Adrenal gland (tissue), 12 donors: ENCODE data around the gene HMSD. TPM values are rescaled to one million over a fixed set of nuclear protein-coding genes. Genes with fewer than 3 reads are reported as not detected.

Experiments
- DNase-seq, 7 donors: peaks; one replicate each; pipeline ENCODE4 v3.0.0-alpha.2; 2019 to 2020
- H3K27ac ChIP-seq, 5 donors: fragments of 200-600 bp; sonication (generic) in 4 of 5; 1 replicate in 3 of 5; 2 replicates in 2 of 5; pipeline versions ENCODE4 v1.5.1 to v1.8.0; 2016 to 2020; ENCODE audit warnings: mild to moderate bottlenecking in 1 of 5
- H3K27me3 ChIP-seq: fragments of 200-600 bp; 2 replicates; pipeline ENCODE4 v1.8.0; 2021
- H3K36me3 ChIP-seq, 2 donors: fragments of 200-600 bp; replicated peaks in 1 of 2; 1 replicate in 1 of 2; 2 replicates in 1 of 2; pipeline versions ENCODE4 v1.5.1 to v1.8.0; 2018 to 2022
- H3K4me1 ChIP-seq, 2 donors: fragments of 200-600 bp; replicated peaks in 1 of 2; 1 replicate in 1 of 2; 2 replicates in 1 of 2; pipeline versions ENCODE4 v1.5.1 to v1.8.0; 2018 to 2021
- H3K4me3 ChIP-seq, 4 donors: fragments of 200-600 bp; sonication (generic) in 3 of 4; one replicate each; pipeline ENCODE4 v1.5.1; 2016 to 2018
- H3K9me3 ChIP-seq, 3 donors: fragments of 200-600 bp; sonication (generic) in 1 of 3; replicated peaks in 1 of 3; 1 replicate in 2 of 3; 2 replicates in 1 of 3; pipeline versions ENCODE4 v1.5.1 to v1.8.0; 2016 to 2021
- CTCF ChIP-seq, 6 experiments: fragments of 450-650 bp in 4 of 6; fragments of 200-600 bp in 2 of 6; sonication (generic) in 1 of 6; IDR thresholded peaks; 1 replicate in 5 of 6; 2 replicates in 1 of 6; pipeline versions ENCODE4 v1.5.1 to v1.8.0; 2016 to 2021; ENCODE audit warnings: antibody characterized with exemption in 6 of 6, mild to moderate bottlenecking in 2 of 6, moderate library complexity in 1 of 6
- POLR2A ChIP-seq, 2 donors: fragments of 450-650 bp; IDR thresholded peaks; one replicate each; pipeline ENCODE4 v1.6.1; 2017; ENCODE audit warnings: antibody characterized with exemption in 2 of 2, mild to moderate bottlenecking in 2 of 2, moderate library complexity in 1 of 2
- WGBS, 4 donors: extraction: QIAGEN DNeasy Blood & Tissue Kit in 2 of 4; methylation state at CpG; one replicate each; pipeline versions ENCODE4 v1.1.5 to v1.1.7; 2013 to 2017; 5-methylcytosine and 5-hydroxymethylcytosine counted together
- intact Hi-C, 2 donors: fragments of 100-400 bp; cut with DNase I; formaldehyde crosslinking; loops; one replicate each; pipeline versions ENCODE4 v1.14.1 to v1.15.0; 2022 to 2023
- polyA plus RNA-seq, 3 donors: library from polyadenylated mRNA; stranded (reverse); fragments of 200-250 nt in 2 of 3; fragments of 350-450 nt in 1 of 3; fragmentation: Illumina TruSeq in 1 of 3; extraction: RNeasy Lipid Tissue Mini Kit (QIAGEN cat#74804) in 1 of 3; gene quantifications; one replicate each; pipeline ENCODE4 v1.2.3, GENCODE V29; 2013 to 2014
- total RNA-seq, 9 donors: library from RNA; depleted of rRNA in 4 of 9; stranded (reverse); fragments of >200 nt in 4 of 9; fragments of 120-200 nt in 1 of 9; fragmentation: NEBNext Ultra II Directional in 1 of 9; extraction: Animal tissue kit (Norgen Biotek cat#: 25700) in 1 of 9; gene quantifications; one replicate each; pipeline versions ENCODE4 v1.1.0 to v1.2.4, GENCODE V29; 2013 to 2023
- donor health status: healthy with polysubstance abuse.
- donor health status: Bipolar disorder and iron deficiency.
- donor health status: DM: yes; HTN: yes; CAD: no.
- donor health status: DM: no; HTN: no; CAD: no.
- donor health status: DM: no; HTN: no; CAD: no.
- donor health status: DM: yes; HTN: yes; CAD: no.

The HMSD gene
- total and polyA plus RNA-seq, 12 donors: 0.13 to 0.57 (median 0.16) TPM; not detected in 9

- Histone ChIP-seq H3K9me3 (no peaks in the 10 kb centered on the region), H3K27me3 (peaks cover 8% of the 10 kb centered on the region), H3K36me3 (no peaks in the 10 kb centered on the region), H3K27ac (no peak overlapping the region), H3K4me3 (no peak overlapping the region), H3K4me1 (no peaks in the 10 kb centered on the region)
- intact Hi-C loops: no loop called here
- DNase-seq: no peak
- TF ChIP-seq POLR2A (IDR thresholded peaks at IDR 0.05): no peak
- TF ChIP-seq CTCF (IDR thresholded peaks at IDR 0.05): no peak
- WGBS, 4 donors: 50 to 69% (median 62%) methylated on average over 1 of the region's 1 CpG
Observed at GRCh38 chr18:63960891-63961290, 11.8 kb downstream of the HMSD start.

- DNase-seq: no peak
- Histone ChIP-seq H3K27ac (no peak overlapping the region), H3K4me1 (no peaks in the 10 kb centered on the region), H3K9me3 (no peaks in the 10 kb centered on the region), H3K27me3 (peaks cover 2% of the 10 kb centered on the region), H3K36me3 (no peaks in the 10 kb centered on the region), H3K4me3 (no peak overlapping the region)
- intact Hi-C loops: no loop called here
- 56 to 59% (median 57%) methylated on average over 5 of the region's 5 CpGs for WGBS, 4 donors
- TF ChIP-seq CTCF (IDR thresholded peaks at IDR 0.05) (no peak), POLR2A (IDR thresholded peaks at IDR 0.05) (no peak)
Observed at GRCh38 chr18:63961435-63961980, 12.4 kb downstream of the HMSD start.

- TF ChIP-seq CTCF (IDR thresholded peaks at IDR 0.05): no peak
- TF ChIP-seq POLR2A (IDR thresholded peaks at IDR 0.05): no peak
- H3K9me3 ChIP-seq: no peaks in the 10 kb centered on the region
- 27 to 48% (median 35%) methylated on average over 1 of the region's 1 CpG for WGBS, 4 donors
Observed at GRCh38 chr18:63962137-63962536, 13.0 kb downstream of the HMSD start.

GRCh38 chr18:63963615-63964256, 14.6 kb downstream of the HMSD start:
- peak; percentile 36 to 80 (median 64) for DNase-seq
- Histone ChIP-seq H3K9me3 (no peaks in the 10 kb centered on the region), H3K36me3 (no peaks in the 10 kb centered on the region), H3K27ac (no peak overlapping the region), H3K4me1 (peaks cover 0 to 6% of the 10 kb centered on the region in 2 donors), H3K4me3 (no peak overlapping the region), H3K27me3 (no peaks in the 10 kb centered on the region)
- intact Hi-C loops: loop anchor here in 1 of 2 donors (2.0 kb wide), 1 partner anchor 15 kb away; no protein-coding TSS in a partner anchor
- peak; percentile 66 to 85 (median 74) for TF ChIP-seq CTCF (IDR thresholded peaks at IDR 0.05)
- TF ChIP-seq POLR2A (IDR thresholded peaks at IDR 0.05): no peak
- 17 to 71% (median 41%) methylated on average over 1 of the region's 1 CpG for WGBS, 4 donors

More at GRCh38 chr18:63962137-63962536, 13.0 kb downstream of the HMSD start:
- no peak overlapping the region for H3K4me3 ChIP-seq
- no peak for DNase-seq
- H3K27me3 ChIP-seq: no peaks in the 10 kb centered on the region
- intact Hi-C loops: no loop called here
- H3K4me1 ChIP-seq: no peaks in the 10 kb centered on the region
- H3K27ac ChIP-seq: no peak overlapping the region
- no peaks in the 10 kb centered on the region for H3K36me3 ChIP-seq
